KBM-7 (cell line): ENCODE results near the gene CA4.
A peak's percentile ranks its signal among the peaks of the same experiment; 100 is the strongest.
"Not testable (repeated sequence)": the region's sequence is repeated elsewhere in the genome, so short reads cannot be mapped to it uniquely, and the experiment has no call there.

Experiments used
- DNase-seq: peaks from one replicate; pipeline ENCODE4 v3.0.0-alpha.2; 2015
- in situ Hi-C: fragments of 300-500 bp; cut with MboI; formaldehyde crosslinking; loops from 2 replicates; pipeline ENCODE4 v1.14.3; 2020; ENCODE audit warnings: low sequenced_read_pairs, low pct_unique_long_range_greater_than_20kb, mixed read lengths

CA4 gene

GRCh38 chr17:60149691-60150582 is at the start of gene CA4:
CA4 (plus strand) TSS chr17:60149973; CDS start chr17:60150035, 62 bp downstream.
- DNase-seq: no peak
- in situ Hi-C loops: no loop called here

GRCh38 chr17:60100577-60100976 is 49.2 kb upstream of the CA4 start:
- DNase-seq, in situ Hi-C loops: not testable (repeated sequence)

- DNase-seq, in situ Hi-C loops: not testable (repeated sequence)
Measured at GRCh38 chr17:60102015-60102631, 47.6 kb upstream of the CA4 start.

GRCh38 chr17:60102632-60103096 is 47.1 kb upstream of the CA4 start:
- peak; percentile 76 for DNase-seq
- in situ Hi-C loops: no loop called here

GRCh38 chr17:60103957-60104356 is 45.8 kb upstream of the CA4 start:
- no peak for DNase-seq
- in situ Hi-C loops: no loop called here

- in situ Hi-C loops: no loop called here
- DNase-seq: no peak
Measured at GRCh38 chr17:60106340-60107059, 43.3 kb upstream of the CA4 start.

- DNase-seq: peak; percentile 22
- in situ Hi-C loops: no loop called here
Measured at GRCh38 chr17:60107526-60108257, 42.1 kb upstream of the CA4 start.

- in situ Hi-C loops, DNase-seq: not testable (repeated sequence)
Measured at GRCh38 chr17:60108309-60108708, 41.5 kb upstream of the CA4 start.

- in situ Hi-C loops: no loop called here
Measured at GRCh38 chr17:60108712-60109111, 41.1 kb upstream of the CA4 start.

GRCh38 chr17:60109161-60109560 is 40.6 kb upstream of the CA4 start:
- DNase-seq: no peak
- in situ Hi-C loops: no loop called here

More at GRCh38 chr17:60108712-60109111, 41.1 kb upstream of the CA4 start:
- DNase-seq: no peak

GRCh38 chr17:60110586-60110985 is 39.2 kb upstream of the CA4 start:
- no peak for DNase-seq
- in situ Hi-C loops: no loop called here

GRCh38 chr17:60111661-60112060 is 38.1 kb upstream of the CA4 start:
- in situ Hi-C loops, DNase-seq: not testable (repeated sequence)

- DNase-seq, in situ Hi-C loops: not testable (repeated sequence)
Measured at GRCh38 chr17:60115364-60115763, 34.4 kb upstream of the CA4 start.

GRCh38 chr17:60116196-60116595 is 33.6 kb upstream of the CA4 start:
- DNase-seq, in situ Hi-C loops: not testable (repeated sequence)

- in situ Hi-C loops, DNase-seq: not testable (repeated sequence)
Measured at GRCh38 chr17:60119162-60119561, 30.6 kb upstream of the CA4 start.

- in situ Hi-C loops, DNase-seq: not testable (repeated sequence)
Measured at GRCh38 chr17:60119807-60120748, 29.7 kb upstream of the CA4 start.

GRCh38 chr17:60127068-60128064 is 22.4 kb upstream of the CA4 start:
- in situ Hi-C loops: no loop called here
- DNase-seq: no peak
